OCI-LY7 (cell line): ENCODE measurements around the gene SENP1. TPM values are rescaled to one million over a fixed set of nuclear protein-coding genes. Genes with fewer than 3 reads are reported as not detected.

Experiments
- BruUV-seq: library from RNA; stranded (reverse); fragments of 400-500 nt; replicated peaks from 2 replicates; lab custom pipeline; 2021; lab: Mats Ljungman, UMichigan
- CTCF ChIA-PET: fragments of 300-600 bp; sonication (Branson Sonifier 250); formaldehyde crosslinking; loops from one replicate; lab custom pipeline; 2022; ENCODE audit warnings: antibody characterized with exemption; ENCODE audit not compliant: unreplicated experiment; lab: Charles Lee
- POLR2A ChIA-PET: fragments of 300-600 bp; sonication (Branson Sonifier 250); formaldehyde crosslinking; loops from one replicate; lab custom pipeline; 2022; ENCODE audit warnings: antibody characterized with exemption; lab: Charles Lee
- DNase-seq: peaks from one replicate; pipeline ENCODE4 v3.0.0-alpha.2; 2015; ENCODE audit warnings: low spot score
- H2AFZ ChIP-seq: fragments of 200-600 bp; sonication (generic), shearing (Covaris generic); 2 replicates; pipeline ENCODE4 v1.6.1; 2014; ENCODE audit warnings: mild to moderate bottlenecking, antibody characterized with exemption, low read length, moderate library complexity
- H3K27ac ChIP-seq: fragments of 200-600 bp; sonication (generic); 2 replicates; pipeline ENCODE4 v1.5.1; 2014; ENCODE audit warnings: mixed run types, low read depth, mild to moderate bottlenecking, moderate library complexity, low read length, inconsistent platforms; ENCODE audit not compliant: poor library complexity, severe bottlenecking
- H3K36me3 ChIP-seq: fragments of 200-600 bp; sonication (generic); 2 replicates; pipeline ENCODE4 v1.6.1; 2014; ENCODE audit warnings: mild to moderate bottlenecking, antibody characterized with exemption, low read length, moderate library complexity, mixed read lengths; ENCODE audit not compliant: insufficient read depth
- H3K4me1 ChIP-seq: fragments of 200-600 bp; sonication (generic); 2 replicates; pipeline ENCODE4 v1.5.1; 2014; ENCODE audit warnings: mild to moderate bottlenecking, low read length; ENCODE audit not compliant: insufficient read depth, poor library complexity, severe bottlenecking
- H3K4me2 ChIP-seq: fragments of 200-600 bp; sonication (generic); 2 replicates; pipeline ENCODE4 v1.6.1; 2014; ENCODE audit warnings: mild to moderate bottlenecking, low read length
- H3K4me3 ChIP-seq: fragments of 200-600 bp; sonication (generic); 2 replicates; pipeline ENCODE4 v1.5.1; 2014; ENCODE audit warnings: mild to moderate bottlenecking, low read depth, low read length; ENCODE audit not compliant: poor library complexity, severe bottlenecking
- H3K79me2 ChIP-seq: fragments of 200-600 bp; sonication (generic); 2 replicates; pipeline ENCODE4 v1.6.1; 2016; ENCODE audit warnings: low read depth, mild to moderate bottlenecking, low read length, moderate library complexity, mixed read lengths; ENCODE audit not compliant: insufficient read depth
- H3K9me2 ChIP-seq: fragments of 200-600 bp; sonication (generic); 2 replicates; pipeline ENCODE4 v1.6.1; 2016; ENCODE audit warnings: mild to moderate bottlenecking, low read length, mixed read lengths; ENCODE audit not compliant: insufficient read depth
- H3K9me3 ChIP-seq: fragments of 200-600 bp; sonication (generic); 2 replicates; pipeline ENCODE4 v1.6.1; 2014; ENCODE audit warnings: mild to moderate bottlenecking, mixed run types, low read length, mixed read lengths
- H4K20me1 ChIP-seq: fragments of 200-600 bp; sonication (generic); 2 replicates; pipeline ENCODE4 v1.6.1; 2014; ENCODE audit warnings: mild to moderate bottlenecking, antibody characterized with exemption, low read length, moderate library complexity, mixed read lengths; ENCODE audit not compliant: insufficient read depth
- CTCF ChIP-seq: fragments of 200-600 bp; sonication (generic); conservative IDR thresholded peaks from 2 replicates; pipeline ENCODE4 v1.5.1; 2014; ENCODE audit warnings: mild to moderate bottlenecking, antibody characterized with exemption, low read length, moderate library complexity, mixed read lengths
- EZH2phosphoT487 ChIP-seq: fragments of 200-600 bp; sonication (generic); IDR thresholded peaks from 2 replicates; pipeline ENCODE4 v1.6.1; 2018; ENCODE audit warnings: low read depth, borderline replicate concordance, mild to moderate bottlenecking, mixed run types, antibody characterized with exemption, low read length, moderate library complexity, mixed read lengths
- intact Hi-C: fragments of 100-400 bp; cut with micrococcal nuclease; formaldehyde crosslinking; loops from one replicate; pipeline ENCODE4 v1.10.0; 2022; ENCODE audit not compliant: unreplicated experiment
- total RNA-seq, 2 experiments: library from RNA; depleted of rRNA in 1 of 2; stranded (reverse); fragments of >200 nt in 1 of 2; shearing (Covaris generic) in 1 of 2; gene quantifications; 2 replicates each; pipeline ENCODE4 v1.2.3, GENCODE V29; 2014 to 2022

The SENP1 gene
- total RNA-seq, 2 experiments from 2014 or later = 48.3 to 54.7 TPM

GRCh38 chr12:48145981-48146380, 40.1 kb upstream of the SENP1 start:
- ChIA-PET POLR2A (interaction anchor here (1.2 to 2.0 kb wide), 2 partner anchors 9 to 11 kb away, joined by 3 to 4 read pairs; no protein-coding TSS in a partner anchor), CTCF (no interaction called here)
- no peak overlapping the region for H3K4me2 ChIP-seq
- H3K79me2 ChIP-seq = no peaks in the 10 kb centered on the region
- H3K4me3 ChIP-seq = no peak overlapping the region
- no peaks in the 10 kb centered on the region for H4K20me1 ChIP-seq
- peaks cover 95% of the 10 kb centered on the region for H3K36me3 ChIP-seq
- H3K27ac ChIP-seq = no peak overlapping the region
- H3K9me3 ChIP-seq = no peaks in the 10 kb centered on the region
- intact Hi-C loops = loop anchor here (2.0 kb wide), 1 partner anchor 25 kb away; no protein-coding TSS in a partner anchor
- no peak overlapping the region for H2AFZ ChIP-seq
- no peak for DNase-seq
- H3K4me1 ChIP-seq = no peaks in the 10 kb centered on the region
- no peaks in the 10 kb centered on the region for H3K9me2 ChIP-seq
- no peak for TF ChIP-seq EZH2phosphoT487
- TF ChIP-seq CTCF = no peak
- no TSS peak for BruUV-seq

GRCh38 chr12:48143898-48144297, 38.0 kb upstream of the SENP1 start:
- CTCF ChIA-PET = no interaction called here
- POLR2A ChIA-PET = interaction anchor here (0.9 to 1.5 kb wide), 2 partner anchors 14 to 30 kb away, joined by 4 read pairs; partner anchors contain the start of gene ASB8
- no peak for TF ChIP-seq CTCF
- TF ChIP-seq EZH2phosphoT487 = no peak
- no peak for DNase-seq
- Histone ChIP-seq H3K9me3 (no peaks in the 10 kb centered on the region), H3K4me3 (no peak overlapping the region), H4K20me1 (no peaks in the 10 kb centered on the region), H3K79me2 (no peaks in the 10 kb centered on the region), H3K4me1 (no peaks in the 10 kb centered on the region), H3K9me2 (no peaks in the 10 kb centered on the region), H2AFZ (no peak overlapping the region), H3K36me3 (peaks cover 95% of the 10 kb centered on the region), H3K27ac (no peak overlapping the region), H3K4me2 (no peak overlapping the region)
- no TSS peak for BruUV-seq
- intact Hi-C loops = no loop called here

GRCh38 chr12:48142818-48143674, 37.2 kb upstream of the SENP1 start:
- intact Hi-C loops = no loop called here
- no peaks in the 10 kb centered on the region for H3K9me2 ChIP-seq
- H3K79me2 ChIP-seq = no peaks in the 10 kb centered on the region
- H3K4me1 ChIP-seq = no peaks in the 10 kb centered on the region
- no peak overlapping the region for H3K4me3 ChIP-seq
- CTCF ChIA-PET = no interaction called here
- no peaks in the 10 kb centered on the region for H3K9me3 ChIP-seq
- H3K27ac ChIP-seq = no peak overlapping the region
- H3K36me3 ChIP-seq = peaks cover 98% of the 10 kb centered on the region
- no peak overlapping the region for H3K4me2 ChIP-seq
- TF ChIP-seq CTCF = no peak
- TF ChIP-seq EZH2phosphoT487 = no peak
- BruUV-seq = no TSS peak
- DNase-seq = no peak
- no peaks in the 10 kb centered on the region for H4K20me1 ChIP-seq
- POLR2A ChIA-PET = interaction anchor here (0.9 to 1.5 kb wide), 3 partner anchors 8 to 31 kb away, joined by 3 to 4 read pairs (median 4); partner anchors contain the start of gene ASB8
- H2AFZ ChIP-seq = no peak overlapping the region
